Measurements from ENCODE around the gene CDK8.
"Not testable (repeated sequence)": the region's sequence is repeated elsewhere in the genome, so short reads cannot be mapped to it uniquely, and the experiment has no call there.

CDK8 gene

DNA sequence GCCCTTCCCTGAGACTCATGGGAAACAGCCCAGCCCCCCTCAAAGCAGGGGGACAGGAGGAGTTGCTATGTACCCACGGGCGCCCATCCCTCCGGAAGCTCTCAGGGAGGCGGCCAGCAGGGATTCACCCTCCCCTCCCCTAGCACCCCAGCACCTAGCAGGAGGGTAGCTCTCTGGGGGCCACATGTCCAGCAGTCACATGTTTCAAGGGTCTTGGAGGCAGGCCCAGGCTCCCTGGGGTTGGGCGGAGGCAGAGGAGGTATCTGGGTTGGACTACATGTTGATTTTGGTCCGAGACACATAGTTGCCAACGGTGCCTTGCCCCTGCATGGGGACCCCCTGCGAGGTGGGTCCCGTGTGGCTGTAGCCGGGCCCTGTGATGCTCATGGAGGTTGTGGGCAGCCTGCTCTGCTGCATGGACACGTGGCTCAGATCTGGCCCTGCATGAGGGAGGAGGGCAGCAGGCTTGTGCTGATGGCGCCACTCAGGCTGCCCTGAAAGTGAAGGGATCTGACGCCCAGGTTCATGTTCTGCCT is 24.8 kb upstream of the CDK8 start:
- DNase-seq (ENCODE audit: insufficient read length, low spot score) = no peak
- no peak for FAIRE-seq
- no peak for TF ChIP-seq POLR2A (IDR thresholded peaks at IDR 0.05; ENCODE audit: low read depth, low read length)

DNA sequence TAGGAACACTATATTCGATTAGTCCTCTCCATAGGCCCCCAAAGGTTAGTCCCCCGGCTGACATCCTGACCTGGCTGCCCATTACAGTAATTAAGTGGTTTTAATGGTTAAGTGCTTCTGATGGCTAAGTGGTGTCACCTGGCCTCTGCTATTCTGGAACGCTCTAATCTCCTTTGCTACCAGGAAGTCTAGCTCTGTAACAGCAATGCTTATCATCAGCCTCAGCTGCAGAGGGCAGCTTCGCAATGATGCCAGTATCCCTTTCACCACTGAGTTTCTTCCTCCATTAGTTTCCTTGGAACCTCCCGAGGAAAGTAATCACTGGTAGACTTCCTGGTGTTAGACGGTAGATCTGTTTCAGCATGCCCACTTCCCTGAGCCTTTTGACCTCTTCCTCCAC is 23.2 kb upstream of the CDK8 start:
- no peak for DNase-seq (ENCODE audit: insufficient read length, low spot score)
- FAIRE-seq = no peak
- TF ChIP-seq POLR2A (IDR thresholded peaks at IDR 0.05; ENCODE audit: low read depth, low read length) = no peak

DNA sequence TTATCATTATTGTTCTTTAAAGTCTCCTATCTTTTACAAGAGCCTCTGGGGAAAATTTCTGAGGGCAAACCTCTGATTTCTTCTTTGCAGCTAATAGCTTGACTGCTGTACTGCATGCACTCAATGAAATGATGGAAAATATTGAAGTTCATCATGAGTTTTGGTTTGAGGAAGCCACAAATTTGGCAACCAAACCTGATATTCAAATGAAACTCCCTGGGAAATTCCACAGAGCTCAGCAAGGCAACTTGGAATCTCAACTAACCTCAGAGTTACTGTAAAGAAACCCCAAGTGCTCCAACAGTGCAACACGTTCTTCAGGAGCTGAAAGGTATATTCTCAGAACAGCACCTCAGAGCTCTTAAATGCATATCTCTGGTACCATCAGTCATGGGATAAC is 17.6 kb upstream of the CDK8 start:
- TF ChIP-seq POLR2A (IDR thresholded peaks at IDR 0.05; ENCODE audit: low read depth, low read length) = no peak
- no peak for FAIRE-seq
- DNase-seq (ENCODE audit: insufficient read length, low spot score) = no peak

DNA sequence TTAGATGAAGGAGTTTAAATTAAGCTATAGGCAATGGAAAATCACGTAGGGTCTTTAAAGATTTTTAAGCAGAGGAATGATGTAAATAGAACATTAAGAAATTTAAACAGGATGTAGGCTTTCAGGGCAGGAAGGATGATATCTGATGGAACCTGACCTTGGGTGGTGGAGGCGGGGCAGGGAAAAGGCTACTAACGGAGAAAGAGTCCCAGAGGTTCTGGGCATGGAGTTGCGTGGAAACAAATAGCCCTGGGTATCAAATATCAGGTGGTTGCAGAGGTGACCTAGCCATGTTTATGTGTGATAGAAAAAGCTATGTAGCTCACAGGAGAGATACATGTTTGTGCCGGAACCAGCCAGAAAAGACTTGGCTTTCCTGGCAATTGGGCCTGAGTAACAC is 7.8 kb upstream of the CDK8 start:
- no peak for FAIRE-seq
- DNase-seq (ENCODE audit: insufficient read length, low spot score) = no peak
- no peak for TF ChIP-seq POLR2A (IDR thresholded peaks at IDR 0.05; ENCODE audit: low read depth, low read length)

DNA sequence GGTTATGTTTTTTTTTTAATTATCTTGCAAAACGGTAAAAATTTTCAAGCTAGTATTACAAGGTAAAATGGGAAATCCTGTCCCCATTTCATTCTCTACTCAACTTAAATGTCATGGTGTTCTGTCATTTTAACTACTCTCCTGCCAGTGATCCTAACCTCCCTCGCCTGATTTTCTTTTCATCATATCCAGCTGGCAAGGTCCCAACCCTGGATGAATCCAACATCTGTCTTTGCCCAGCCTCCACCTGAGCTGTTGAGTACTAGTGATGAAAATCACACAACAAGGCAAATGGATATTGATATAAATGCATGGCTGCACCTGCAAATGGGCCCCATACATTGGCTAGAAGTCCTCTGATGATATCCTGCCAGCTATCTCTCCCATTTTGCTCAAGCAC is 6.9 kb upstream of the CDK8 start:
- DNase-seq (ENCODE audit: insufficient read length, low spot score) = no peak
- no peak for TF ChIP-seq POLR2A (IDR thresholded peaks at IDR 0.05; ENCODE audit: low read depth, low read length)
- FAIRE-seq = no peak

DNA sequence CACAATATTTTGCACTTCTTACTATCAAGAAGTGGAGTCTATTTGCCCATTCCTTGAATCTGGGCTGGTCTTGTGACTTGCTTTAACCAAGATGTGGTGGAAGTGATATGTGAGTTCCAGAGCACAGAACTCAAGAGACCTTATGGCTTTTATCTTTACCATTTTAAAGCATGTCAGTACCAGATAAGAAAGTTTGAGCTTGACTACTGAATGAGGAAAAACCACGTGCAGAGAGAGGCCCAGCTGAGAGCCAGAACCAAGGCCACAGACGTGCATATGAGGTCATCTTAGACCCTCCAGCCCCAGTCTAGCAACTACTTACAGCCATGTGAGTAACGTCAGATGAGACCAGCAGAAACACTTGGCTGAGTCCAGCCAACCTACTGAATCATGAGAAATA is 6.3 kb upstream of the CDK8 start:
- FAIRE-seq (no peak), DNase-seq (ENCODE audit: insufficient read length, low spot score) (no peak)
- no peak for TF ChIP-seq POLR2A (IDR thresholded peaks at IDR 0.05; ENCODE audit: low read depth, low read length)

DNA sequence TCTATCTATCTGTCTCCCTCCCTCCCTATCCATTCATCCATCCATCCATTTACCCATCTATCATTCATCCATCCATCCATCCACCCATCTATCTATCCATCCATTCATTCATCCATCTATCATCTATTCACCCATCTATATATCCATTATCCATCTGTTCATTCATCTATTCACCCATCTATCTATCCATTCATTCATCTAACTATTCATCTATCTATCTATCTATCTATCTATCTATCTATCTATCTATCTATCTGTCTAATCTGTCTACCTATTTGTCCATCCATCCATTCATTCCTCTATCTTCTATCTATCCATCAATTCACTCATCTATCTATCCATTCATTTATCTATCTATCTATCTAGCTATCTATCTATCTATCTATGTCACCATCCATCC is 4.4 kb upstream of the CDK8 start:
- no peak for FAIRE-seq
- TF ChIP-seq POLR2A (IDR thresholded peaks at IDR 0.05; ENCODE audit: low read depth, low read length) = no peak
- no peak for DNase-seq (ENCODE audit: insufficient read length, low spot score)

DNA sequence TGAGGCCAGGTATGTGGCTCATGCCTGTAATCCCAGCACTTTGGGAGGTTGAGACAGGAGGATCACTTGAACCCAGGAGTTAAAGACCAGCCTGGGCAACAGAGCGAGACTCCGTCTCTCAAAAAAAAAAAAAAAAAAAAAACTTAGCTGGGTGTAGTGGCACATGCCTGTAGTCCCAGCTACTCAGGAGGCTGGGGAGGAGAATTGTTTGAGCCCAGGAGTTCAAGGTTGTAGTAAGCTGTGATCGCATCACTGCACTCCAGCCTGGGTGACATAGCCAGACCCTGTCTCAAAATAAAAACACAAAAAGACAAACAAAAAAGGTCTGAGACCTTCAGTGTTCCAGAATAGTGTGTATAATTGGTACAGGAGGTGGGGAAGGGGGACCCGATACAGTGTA is 1.9 kb upstream of the CDK8 start:
- FAIRE-seq; DNase-seq (ENCODE audit: insufficient read length, low spot score): not testable (repeated sequence)

DNA sequence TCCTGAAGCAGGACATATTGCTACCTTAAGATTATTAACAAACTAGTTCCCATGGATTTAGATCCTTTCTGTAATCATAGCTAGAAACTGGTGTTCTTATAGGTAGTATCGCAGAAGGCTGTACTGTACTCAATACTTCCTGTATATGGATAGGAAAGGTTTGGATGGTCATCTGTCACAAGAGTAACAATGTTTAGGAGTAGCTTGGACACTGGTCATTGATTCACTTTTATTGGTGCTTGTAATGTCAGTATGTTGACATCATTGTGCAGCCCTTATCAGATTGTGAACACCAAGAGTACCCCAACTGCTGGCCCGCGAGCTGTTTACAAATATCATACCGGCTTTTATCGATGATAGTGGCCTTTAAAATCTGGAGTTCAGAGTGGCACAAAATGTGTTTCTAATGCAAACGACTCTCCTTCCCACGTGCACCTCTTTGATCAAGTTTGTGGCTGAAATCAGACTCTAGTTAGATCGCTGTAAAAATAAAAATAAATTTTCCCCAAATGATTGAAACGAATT is 605 bp upstream of the CDK8 start:
- FAIRE-seq (no peak), DNase-seq (ENCODE audit: insufficient read length, low spot score) (no peak)
- TF ChIP-seq POLR2A (IDR thresholded peaks at IDR 0.05; ENCODE audit: low read depth, low read length) = no peak

DNA sequence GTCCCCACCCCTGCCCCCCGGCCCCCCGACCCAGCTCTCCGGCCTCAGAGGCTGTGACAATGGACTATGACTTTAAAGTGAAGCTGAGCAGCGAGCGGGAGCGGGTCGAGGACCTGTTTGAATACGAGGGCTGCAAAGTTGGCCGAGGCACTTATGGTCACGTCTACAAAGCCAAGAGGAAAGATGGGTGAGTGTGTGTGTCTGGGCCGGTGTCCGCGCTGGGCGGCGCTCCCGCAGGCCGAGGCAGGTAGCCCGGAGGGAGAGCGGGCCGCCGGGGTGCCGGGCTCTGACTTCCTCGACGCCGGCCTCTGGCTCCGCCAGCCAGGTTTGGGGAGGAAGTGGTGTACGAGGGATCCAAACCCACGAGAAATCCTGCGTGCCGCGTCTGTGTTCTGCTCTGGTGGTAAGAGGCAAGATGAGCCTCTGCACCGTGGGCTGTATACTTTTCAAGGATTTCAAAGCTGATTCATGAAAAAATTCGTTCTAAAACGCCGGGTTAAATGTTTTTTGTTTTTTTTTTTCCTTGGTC is 718 bp downstream of the CDK8 start:
- FAIRE-seq (no peak), DNase-seq (ENCODE audit: insufficient read length, low spot score) (peak; percentile 14)
- no peak for TF ChIP-seq POLR2A (IDR thresholded peaks at IDR 0.05; ENCODE audit: low read depth, low read length)

DNA sequence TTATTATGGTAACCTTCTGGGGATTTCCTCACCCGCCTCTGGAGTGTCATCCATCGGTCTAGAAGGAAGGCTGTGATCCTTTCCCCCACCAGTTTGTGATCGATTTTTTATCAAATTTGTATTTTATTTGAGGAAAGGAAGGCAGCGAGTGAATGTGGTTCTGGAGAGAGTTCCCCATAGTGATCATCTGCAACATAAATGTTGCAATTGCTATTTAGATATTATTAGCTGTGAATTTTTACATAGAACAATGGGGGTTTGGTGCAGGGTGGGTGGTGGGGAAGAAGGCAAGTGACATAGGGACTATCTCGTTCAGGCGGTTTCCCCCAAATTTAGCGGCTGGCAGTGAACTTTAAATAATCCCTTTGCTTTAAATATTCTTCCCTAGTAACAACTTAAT is 1.2 kb downstream of the CDK8 start:
- DNase-seq (ENCODE audit: insufficient read length, low spot score) (no peak), FAIRE-seq (no peak)
- no peak for TF ChIP-seq POLR2A (IDR thresholded peaks at IDR 0.05; ENCODE audit: low read depth, low read length)

DNA sequence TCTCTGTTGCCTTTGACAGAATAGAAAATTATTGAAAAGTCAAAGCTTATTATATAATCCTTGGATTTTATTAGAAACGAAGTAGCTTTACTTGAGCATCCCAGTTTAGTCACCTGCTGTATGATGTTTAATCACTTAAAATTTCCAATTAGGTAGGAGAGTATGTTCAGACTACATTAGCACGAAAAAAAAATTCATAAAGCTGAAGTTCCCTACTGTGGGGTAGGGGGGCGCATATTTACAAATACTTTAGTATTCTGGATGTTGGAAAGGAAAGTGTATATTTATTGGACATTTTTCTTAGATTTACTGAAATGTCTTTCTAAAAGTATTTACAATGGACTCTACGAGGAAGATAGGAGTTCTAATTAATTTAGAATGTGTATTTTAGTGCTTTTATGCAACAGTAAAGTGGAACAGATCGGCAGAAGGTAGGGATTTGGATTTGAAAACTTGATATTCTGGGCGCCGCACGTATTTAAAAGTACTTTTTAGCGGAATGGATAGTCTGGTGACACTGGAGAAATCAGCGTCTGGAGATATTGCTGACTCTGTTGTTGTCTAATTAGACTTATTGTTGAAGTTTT is 1.9 kb downstream of the CDK8 start:
- no peak for FAIRE-seq
- no peak for DNase-seq (ENCODE audit: insufficient read length, low spot score)
- no peak for TF ChIP-seq POLR2A (IDR thresholded peaks at IDR 0.05; ENCODE audit: low read depth, low read length)

DNA sequence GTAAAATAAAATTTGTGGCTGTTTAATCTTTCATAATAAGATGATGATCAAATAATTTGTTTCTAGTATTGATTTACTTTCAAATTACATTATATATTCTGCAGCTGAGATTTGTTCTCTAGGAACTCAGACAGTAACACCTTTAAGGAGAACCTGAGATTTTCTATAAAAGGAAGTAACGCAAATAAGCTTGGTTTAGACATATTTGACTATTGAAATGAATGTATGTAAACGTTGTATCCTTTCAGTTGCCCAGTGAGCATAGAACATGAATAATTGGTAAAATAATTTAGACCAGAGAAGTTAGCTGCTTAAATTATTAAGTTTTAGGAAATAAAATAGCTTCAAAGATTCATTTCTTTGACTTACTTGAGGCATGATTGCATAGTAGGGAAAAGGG is 3.1 kb downstream of the CDK8 start:
- DNase-seq (ENCODE audit: insufficient read length, low spot score) = no peak
- no peak for FAIRE-seq
- no peak for TF ChIP-seq POLR2A (IDR thresholded peaks at IDR 0.05; ENCODE audit: low read depth, low read length)

DNA sequence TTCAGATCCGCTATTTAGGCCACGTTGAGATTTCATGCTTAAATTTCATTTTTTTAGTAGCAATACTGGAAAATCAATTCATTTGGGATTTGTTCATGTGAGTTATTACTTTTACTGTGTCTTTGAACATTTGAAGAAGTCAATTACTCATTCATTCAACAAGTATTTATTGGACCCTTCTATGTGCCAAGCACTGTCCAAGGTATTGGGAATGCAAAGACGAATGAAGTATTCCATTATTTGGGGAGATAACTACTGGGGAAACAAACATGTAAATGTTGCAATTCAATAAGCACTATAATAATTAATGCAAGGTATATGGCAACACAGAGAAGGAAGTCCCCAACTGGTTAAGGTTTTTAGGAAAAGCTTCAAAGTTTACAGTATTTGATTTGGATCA is 5.7 kb downstream of the CDK8 start:
- no peak for DNase-seq (ENCODE audit: insufficient read length, low spot score)
- FAIRE-seq = no peak
- TF ChIP-seq POLR2A (IDR thresholded peaks at IDR 0.05; ENCODE audit: low read depth, low read length) = no peak

DNA sequence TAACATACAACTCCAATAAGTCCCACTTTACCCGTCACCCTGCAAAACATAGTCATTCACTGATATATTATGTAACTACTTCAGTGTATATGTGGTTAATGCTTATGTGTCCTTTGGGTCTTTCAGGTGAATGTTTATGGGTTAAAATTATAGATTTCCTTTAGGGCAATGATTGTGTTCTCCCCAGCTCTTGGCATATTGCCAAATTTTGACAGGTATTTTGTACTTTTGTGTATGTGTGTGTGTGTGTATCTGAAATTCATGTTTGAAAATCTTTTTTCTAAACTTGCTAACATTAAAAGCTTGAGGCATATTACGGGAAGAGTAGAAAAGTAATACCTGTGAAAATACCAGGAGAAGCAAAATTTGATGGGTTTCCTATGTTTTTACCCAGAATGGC is 8.2 kb downstream of the CDK8 start:
- FAIRE-seq (no peak), DNase-seq (ENCODE audit: insufficient read length, low spot score) (no peak)

More for the DNA sequence above, 8.2 kb downstream of the CDK8 start:
- TF ChIP-seq POLR2A (IDR thresholded peaks at IDR 0.05; ENCODE audit: low read depth, low read length) = no peak

Measured in H54 (cell line).